Stimulated activated CD8-positive, alpha-beta memory T cell treated with anti-CD3 and anti-CD28 coated beads, Interleukin-12 subunit alpha, Interleukin-12 subunit beta, amount 100 ng/mL, for 24 hours (primary cell): ENCODE measurements around the gene OTUD4.

Experiments
- DNase-seq: peaks from one replicate; pipeline ENCODE4 v3.0.0-alpha.2; 2020; ENCODE audit errors: extremely low read depth

Gene OTUD4

GRCh38 chr4:145108128-145108527, 72.3 kb downstream of the OTUD4 start:
- DNase-seq, result no peak

GRCh38 chr4:145107126-145107525, 73.3 kb downstream of the OTUD4 start:
- no peak for DNase-seq

GRCh38 chr4:145103496-145103895, 76.9 kb downstream of the OTUD4 start:
- DNase-seq, result no peak

- no peak for DNase-seq
Measured at GRCh38 chr4:145102619-145103018, 77.8 kb downstream of the OTUD4 start.

GRCh38 chr4:145101091-145101490, 79.3 kb downstream of the OTUD4 start:
- DNase-seq, result no peak

GRCh38 chr4:145099653-145100052, 80.7 kb downstream of the OTUD4 start:
- DNase-seq, result no peak

GRCh38 chr4:145098675-145099037, 81.7 kb downstream of the OTUD4 start:
- no peak for DNase-seq

GRCh38 chr4:145097821-145098674, 82.3 kb downstream of the OTUD4 start, which contains the start of the genes ABCE1 and ANAPC10:
ABCE1 (plus strand) TSS chr4:145098311; CDS start chr4:145104413, 6,102 bp downstream.
ANAPC10 (minus strand) TSS chr4:145098196; CDS start chr4:145096099, 2,097 bp downstream.
- peak; percentile 95 for DNase-seq

- no peak for DNase-seq
Measured at GRCh38 chr4:145097331-145097820, 83.0 kb downstream of the OTUD4 start.

- DNase-seq, result no peak
Measured at GRCh38 chr4:145093638-145094037, 86.8 kb downstream of the OTUD4 start.

GRCh38 chr4:145090380-145090779, 90.0 kb downstream of the OTUD4 start:
- DNase-seq, result no peak

- DNase-seq, result no peak
Measured at GRCh38 chr4:145083891-145084605, 96.3 kb downstream of the OTUD4 start.
